Right atrium auricular region (tissue), 2 donors: ENCODE results near the gene ANAPC4. TPM values are rescaled to one million over a fixed set of nuclear protein-coding genes. Genes with fewer than 3 reads are reported as not detected.

Experiments
- DNase-seq: peaks from one replicate; pipeline ENCODE4 v3.0.0-alpha.2; 2019; ENCODE audit warnings: low spot score
- H3K27ac ChIP-seq, 2 donors: fragments of 200-600 bp; sonication (generic); 1 replicate in 1 of 2; 2 replicates in 1 of 2; pipeline ENCODE4 v1.5.1; 2016 to 2019
- H3K27me3 ChIP-seq, 2 donors: fragments of 200-600 bp; sonication (generic); one replicate each; pipeline versions ENCODE4 v1.5.1 to v1.6.0; 2017 to 2019
- H3K36me3 ChIP-seq: fragments of 200-600 bp; sonication (generic); one replicate; pipeline ENCODE4 v1.5.1; 2016
- H3K4me1 ChIP-seq, 2 donors: fragments of 200-600 bp; sonication (generic); one replicate each; pipeline versions ENCODE4 v1.5.1 to v1.6.0; 2017 to 2019
- H3K4me3 ChIP-seq, 2 donors: fragments of 200-600 bp; sonication (generic); 1 replicate in 1 of 2; 2 replicates in 1 of 2; pipeline ENCODE4 v1.5.1; 2017 to 2019; ENCODE audit warnings: mild to moderate bottlenecking in 1 of 2, moderate library complexity in 1 of 2
- H3K9me3 ChIP-seq, 2 donors: fragments of 200-600 bp; sonication (generic); one replicate each; pipeline ENCODE4 v1.5.1; 2019
- total RNA-seq, 2 donors: library from RNA; depleted of rRNA; stranded (reverse); fragments of >200 nt; gene quantifications; one replicate each; pipeline ENCODE4 v1.1.0, GENCODE V29; 2016
- TF ChIP-seq, protein P1 (sequence below), 2 donors: fragments of 200-600 bp; sonication (generic); IDR thresholded peaks; one replicate each; pipeline ENCODE4 v1.5.1; 2019; ENCODE audit warnings: antibody characterized with exemption in 2 of 2

The ANAPC4 gene
- total RNA-seq, 2 donors from 2014 or later: 9.9 to 10.3 TPM

GRCh38 chr4:25440478-25441030, 63.5 kb downstream of the ANAPC4 start:
- TF ChIP-seq, protein P1, sequence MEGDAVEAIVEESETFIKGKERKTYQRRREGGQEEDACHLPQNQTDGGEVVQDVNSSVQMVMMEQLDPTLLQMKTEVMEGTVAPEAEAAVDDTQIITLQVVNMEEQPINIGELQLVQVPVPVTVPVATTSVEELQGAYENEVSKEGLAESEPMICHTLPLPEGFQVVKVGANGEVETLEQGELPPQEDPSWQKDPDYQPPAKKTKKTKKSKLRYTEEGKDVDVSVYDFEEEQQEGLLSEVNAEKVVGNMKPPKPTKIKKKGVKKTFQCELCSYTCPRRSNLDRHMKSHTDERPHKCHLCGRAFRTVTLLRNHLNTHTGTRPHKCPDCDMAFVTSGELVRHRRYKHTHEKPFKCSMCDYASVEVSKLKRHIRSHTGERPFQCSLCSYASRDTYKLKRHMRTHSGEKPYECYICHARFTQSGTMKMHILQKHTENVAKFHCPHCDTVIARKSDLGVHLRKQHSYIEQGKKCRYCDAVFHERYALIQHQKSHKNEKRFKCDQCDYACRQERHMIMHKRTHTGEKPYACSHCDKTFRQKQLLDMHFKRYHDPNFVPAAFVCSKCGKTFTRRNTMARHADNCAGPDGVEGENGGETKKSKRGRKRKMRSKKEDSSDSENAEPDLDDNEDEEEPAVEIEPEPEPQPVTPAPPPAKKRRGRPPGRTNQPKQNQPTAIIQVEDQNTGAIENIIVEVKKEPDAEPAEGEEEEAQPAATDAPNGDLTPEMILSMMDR (IDR thresholded peaks at IDR 0.05): no peak
- Histone ChIP-seq H3K36me3 (no peaks in the 10 kb centered on the region), H3K4me1 (peaks cover 0 to 11% of the 10 kb centered on the region in 2 donors), H3K9me3 (no peaks in the 10 kb centered on the region), H3K4me3 (no peak overlapping the region), H3K27me3 (no peaks in the 10 kb centered on the region), H3K27ac (no peak overlapping the region)
- DNase-seq: no peak

- Histone ChIP-seq H3K4me1 (peaks cover 0 to 11% of the 10 kb centered on the region in 2 donors), H3K9me3 (no peaks in the 10 kb centered on the region), H3K36me3 (no peaks in the 10 kb centered on the region), H3K4me3 (no peak overlapping the region), H3K27ac (no peak overlapping the region), H3K27me3 (no peaks in the 10 kb centered on the region)
- TF ChIP-seq, protein P1 (IDR thresholded peaks at IDR 0.05): peak; percentile 17 to 64
- no peak for DNase-seq
Measured at GRCh38 chr4:25441519-25442117, 64.6 kb downstream of the ANAPC4 start.

GRCh38 chr4:25442863-25443307, 65.8 kb downstream of the ANAPC4 start:
- no peak for DNase-seq
- TF ChIP-seq, protein P1 (IDR thresholded peaks at IDR 0.05): no peak

GRCh38 chr4:25443851-25444250, 66.8 kb downstream of the ANAPC4 start:
- Histone ChIP-seq H3K4me1 (peaks cover 0 to 11% of the 10 kb centered on the region in 2 donors), H3K27me3 (no peaks in the 10 kb centered on the region), H3K4me3 (no peak overlapping the region), H3K27ac (no peak overlapping the region), H3K36me3 (no peaks in the 10 kb centered on the region), H3K9me3 (no peaks in the 10 kb centered on the region)
- TF ChIP-seq, protein P1 (IDR thresholded peaks at IDR 0.05): no peak
- no peak for DNase-seq

More at GRCh38 chr4:25442863-25443307, 65.8 kb downstream of the ANAPC4 start:
- no peaks in the 10 kb centered on the region for H3K36me3 ChIP-seq
- no peaks in the 10 kb centered on the region for H3K27me3 ChIP-seq
- H3K9me3 ChIP-seq: no peaks in the 10 kb centered on the region
- peaks cover 0 to 11% of the 10 kb centered on the region in 2 donors for H3K4me1 ChIP-seq
- H3K4me3 ChIP-seq: no peak overlapping the region
- H3K27ac ChIP-seq: no peak overlapping the region

DNA sequence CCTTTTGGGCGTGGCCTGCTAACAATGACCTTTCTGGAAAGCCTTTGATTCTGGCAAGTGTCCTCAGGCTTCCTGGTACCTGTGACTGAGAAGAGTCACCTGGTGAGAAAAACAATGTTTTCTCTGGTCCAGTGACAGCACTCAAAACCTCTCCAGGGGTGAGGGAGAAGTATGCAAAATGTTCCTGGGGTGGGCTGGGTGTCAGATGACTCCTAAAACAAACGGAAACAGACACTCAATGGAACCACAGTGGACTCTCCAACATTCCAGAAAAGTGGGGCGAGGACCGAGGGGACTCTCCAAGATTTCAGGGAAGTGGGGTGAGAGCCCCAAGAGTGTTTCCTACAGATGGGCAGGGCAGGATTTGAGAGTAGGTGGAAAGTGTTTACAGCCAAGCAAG, 69.5 kb downstream of the ANAPC4 start:
- H3K4me1 ChIP-seq: no peaks in the 10 kb centered on the region
- TF ChIP-seq, protein P1 (IDR thresholded peaks at IDR 0.05): no peak

More for the DNA sequence above, 69.5 kb downstream of the ANAPC4 start:
- Histone ChIP-seq H3K27ac (no peak overlapping the region), H3K36me3 (no peaks in the 10 kb centered on the region), H3K4me3 (no peak overlapping the region), H3K27me3 (no peaks in the 10 kb centered on the region), H3K9me3 (no peaks in the 10 kb centered on the region)
- DNase-seq: no peak
